GM06990 (cell line): Measurements from ENCODE around the gene LINC00237.

Experiments used
- DNase-seq: peaks from one replicate; pipeline ENCODE4 v3.0.0-alpha.2; 2011; ENCODE audit not compliant: insufficient read length; ENCODE audit errors: extremely low read depth
- H3K27me3 ChIP-seq: replicated peaks from 2 replicates; pipeline ENCODE4 v1.6.0; 2011; ENCODE audit warnings: low read length; ENCODE audit not compliant: control insufficient read depth, insufficient read depth
- H3K36me3 ChIP-seq: 2 replicates; pipeline ENCODE4 v1.5.1; 2011; ENCODE audit warnings: low read length; ENCODE audit not compliant: control insufficient read depth, insufficient read depth
- H3K4me3 ChIP-seq: replicated peaks from 2 replicates; pipeline ENCODE4 v1.5.1; 2011; ENCODE audit warnings: low read depth, mild to moderate bottlenecking, control low read depth, low read length
- CTCF ChIP-seq: IDR thresholded peaks from 2 replicates; pipeline ENCODE4 v1.5.1; 2011; ENCODE audit warnings: low read length, control low read depth, mild to moderate bottlenecking, inconsistent platforms; ENCODE audit not compliant: insufficient read depth, poor library complexity, severe bottlenecking

LINC00237 gene

GRCh38 chr20:21133404-21133803 lies 27.2 kb upstream of the LINC00237 start:
- no peaks in the 10 kb centered on the region for H3K36me3 ChIP-seq
- DNase-seq: no peak
- TF ChIP-seq CTCF: no peak
- no peak overlapping the region for H3K4me3 ChIP-seq
- H3K27me3 ChIP-seq: no peaks in the 10 kb centered on the region

- no peak overlapping the region for H3K4me3 ChIP-seq
- H3K27me3 ChIP-seq: no peaks in the 10 kb centered on the region
- no peak for TF ChIP-seq CTCF
- H3K36me3 ChIP-seq: no peaks in the 10 kb centered on the region
- DNase-seq: no peak
These were observed 23.7 kb upstream of the LINC00237 start for GRCh38 chr20:21129861-21130260.

GRCh38 chr20:21127201-21127981 lies 21.2 kb upstream of the LINC00237 start:
- TF ChIP-seq CTCF: no peak
- Histone ChIP-seq H3K36me3 (no peaks in the 10 kb centered on the region), H3K4me3 (no peak overlapping the region), H3K27me3 (no peaks in the 10 kb centered on the region)
- DNase-seq: no peak

GRCh38 chr20:21126581-21126870 lies 20.4 kb upstream of the LINC00237 start:
- DNase-seq: no peak
- Histone ChIP-seq H3K4me3 (peak overlapping the region; percentile 90), H3K27me3 (no peaks in the 10 kb centered on the region), H3K36me3 (no peaks in the 10 kb centered on the region)
- TF ChIP-seq CTCF: no peak

- no peaks in the 10 kb centered on the region for H3K36me3 ChIP-seq
- H3K4me3 ChIP-seq: peak within 1 kb of the TSS; percentile 90
- TF ChIP-seq CTCF: peak; percentile 34
- no peaks in the 10 kb centered on the region for H3K27me3 ChIP-seq
- peak; percentile 95 for DNase-seq
These were observed 19.9 kb upstream of the LINC00237 start, which contains the start of gene KIZ for GRCh38 chr20:21125849-21126580. KIZ (plus strand) TSS chr20:21126082; CDS start chr20:21126116, 34 bp downstream.
